Smooth muscle cell (in vitro differentiated cells): ENCODE results near the gene EHMT2. TPM values are rescaled to one million over a fixed set of nuclear protein-coding genes. Genes with fewer than 3 reads are reported as not detected.
"Not testable (repeated sequence)": the region's sequence is repeated elsewhere in the genome, so short reads cannot be mapped to it uniquely, and the experiment has no call there.

ENCODE experiments used
- DNase-seq: peaks from one replicate; lab custom pipeline; 2025; ENCODE audit not compliant: unreplicated experiment; lab: John Stamatoyannopoulos, UW
- H2AFZ ChIP-seq: fragments of 200-600 bp; sonication (generic); 2 replicates; pipeline ENCODE4 v1.6.0; 2016; ENCODE audit warnings: antibody characterized with exemption, low read depth, mild to moderate bottlenecking
- H3F3A ChIP-seq: fragments of 200-600 bp; sonication (generic); 2 replicates; pipeline ENCODE4 v1.6.0; 2017; ENCODE audit warnings: antibody characterized with exemption, low read depth
- H3K27ac ChIP-seq: fragments of 200-600 bp; sonication (generic); 2 replicates; pipeline ENCODE4 v1.5.1; 2016; ENCODE audit warnings: low read depth, mild to moderate bottlenecking
- H3K27me3 ChIP-seq: fragments of 200-600 bp; sonication (generic); 2 replicates; pipeline ENCODE4 v1.6.1; 2016; ENCODE audit warnings: low read depth, mild to moderate bottlenecking
- H3K36me3 ChIP-seq: fragments of 200-600 bp; sonication (generic); 2 replicates; pipeline ENCODE4 v1.5.1; 2016; ENCODE audit warnings: low read depth
- H3K4me1 ChIP-seq: fragments of 200-600 bp; sonication (generic); 2 replicates; pipeline ENCODE4 v1.5.1; 2016; ENCODE audit warnings: low read depth
- H3K4me2 ChIP-seq: fragments of 200-600 bp; sonication (generic); 2 replicates; pipeline ENCODE4 v1.6.0; 2016; ENCODE audit warnings: mild to moderate bottlenecking
- H3K4me3 ChIP-seq: fragments of 200-600 bp; sonication (generic); 2 replicates; pipeline ENCODE4 v1.5.1; 2016; ENCODE audit warnings: mild to moderate bottlenecking
- H3K79me2 ChIP-seq: fragments of 200-600 bp; sonication (generic); 2 replicates; pipeline ENCODE4 v1.6.0; 2016; ENCODE audit warnings: low read depth, mild to moderate bottlenecking
- H3K9ac ChIP-seq: fragments of 200-600 bp; sonication (generic); 2 replicates; pipeline ENCODE4 v1.6.0; 2016; ENCODE audit warnings: low read depth
- H3K9me3 ChIP-seq: fragments of 200-600 bp; sonication (generic); replicated peaks from 2 replicates; pipeline ENCODE4 v1.5.1; 2016; ENCODE audit warnings: low read depth
- H4K20me1 ChIP-seq: fragments of 200-600 bp; sonication (generic); 2 replicates; pipeline ENCODE4 v1.6.0; 2016; ENCODE audit warnings: low read depth
- CTCF ChIP-seq: fragments of 200-600 bp; sonication (generic); IDR thresholded peaks from 2 replicates; pipeline ENCODE4 v1.5.1; 2017; ENCODE audit warnings: borderline replicate concordance, mild to moderate bottlenecking, antibody characterized with exemption; ENCODE audit not compliant: insufficient read depth, poor library complexity, severe bottlenecking
- WGBS: methylation state at CpG from one replicate; pipeline ENCODE4 v1.1.7; 2016; ENCODE audit warnings: low lambda C conversion rate; 5-methylcytosine and 5-hydroxymethylcytosine counted together
- polyA plus RNA-seq: library from polyadenylated mRNA; unstranded; fragments of >200 nt; fragmentation: Nextera tagmentation; extraction: Ambion mirVana; gene quantifications from 2 replicates; pipeline ENCODE4 v1.2.1, GENCODE V29; 2016
- total RNA-seq: library from RNA; depleted of rRNA; stranded (reverse); fragments of >200 nt; gene quantifications from 2 replicates; pipeline ENCODE4 v1.2.3, GENCODE V29; 2014

The EHMT2 gene
- total and polyA plus RNA-seq, 2 experiments from 2014 or later = 17.6 to 33.9 TPM

- Histone ChIP-seq H3K27ac (no peak overlapping the region), H2AFZ (no peak overlapping the region), H3K9ac (no peak overlapping the region), H3K36me3 (no peaks in the 10 kb centered on the region), H3K27me3 (no peaks in the 10 kb centered on the region), H3F3A (no peaks in the 10 kb centered on the region), H3K79me2 (no peaks in the 10 kb centered on the region), H3K4me1 (no peaks in the 10 kb centered on the region), H3K9me3 (no peaks in the 10 kb centered on the region), H3K4me2 (no peak overlapping the region), H4K20me1 (no peaks in the 10 kb centered on the region), H3K4me3 (no peak overlapping the region)
- no peak for DNase-seq
- no peak for TF ChIP-seq CTCF
- 98% methylated on average over 2 of the region's 2 CpGs for WGBS
Observed at GRCh38 chr6:31850765-31851484, 46.6 kb downstream of the EHMT2 start.

GRCh38 chr6:31847276-31847978, 50.1 kb downstream of the EHMT2 start:
- no peak for DNase-seq
- H3K9me3 ChIP-seq = no peaks in the 10 kb centered on the region
- WGBS = 96% methylated on average over 2 of the region's 2 CpGs
- no peaks in the 10 kb centered on the region for H3K36me3 ChIP-seq
- no peak overlapping the region for H3K4me2 ChIP-seq
- H3K27me3 ChIP-seq = no peaks in the 10 kb centered on the region
- no peaks in the 10 kb centered on the region for H3K79me2 ChIP-seq
- no peak overlapping the region for H3K4me3 ChIP-seq
- TF ChIP-seq CTCF = no peak
- no peak overlapping the region for H3K27ac ChIP-seq
- no peaks in the 10 kb centered on the region for H4K20me1 ChIP-seq
- H2AFZ ChIP-seq = no peak overlapping the region
- no peaks in the 10 kb centered on the region for H3F3A ChIP-seq
- no peaks in the 10 kb centered on the region for H3K4me1 ChIP-seq
- H3K9ac ChIP-seq = no peak overlapping the region

GRCh38 chr6:31844507-31844906, 53.0 kb downstream of the EHMT2 start:
- WGBS = 94% methylated on average over 3 of the region's 3 CpGs
- Histone ChIP-seq H4K20me1 (peaks cover 4% of the 10 kb centered on the region), H3K4me2 (no peak overlapping the region), H3K9ac (no peak overlapping the region), H3K36me3 (peaks cover 3% of the 10 kb centered on the region), H3K4me3 (no peak overlapping the region), H2AFZ (no peak overlapping the region), H3K9me3 (no peaks in the 10 kb centered on the region), H3K27me3 (no peaks in the 10 kb centered on the region), H3K79me2 (no peaks in the 10 kb centered on the region), H3F3A (peaks cover 12% of the 10 kb centered on the region), H3K27ac (no peak overlapping the region), H3K4me1 (no peaks in the 10 kb centered on the region)
- DNase-seq = no peak
- no peak for TF ChIP-seq CTCF

GRCh38 chr6:31842053-31842452, 55.4 kb downstream of the EHMT2 start:
- Histone ChIP-seq H3K27ac (no peak overlapping the region), H3K36me3 (peaks cover 14% of the 10 kb centered on the region), H3K4me3 (no peak overlapping the region), H3K4me2 (no peak overlapping the region), H4K20me1 (peaks cover 29% of the 10 kb centered on the region), H3K9me3 (no peaks in the 10 kb centered on the region), H2AFZ (no peak overlapping the region), H3K9ac (no peak overlapping the region), H3F3A (peaks cover 31% of the 10 kb centered on the region), H3K4me1 (peaks cover 15% of the 10 kb centered on the region), H3K79me2 (peaks cover 12% of the 10 kb centered on the region), H3K27me3 (no peaks in the 10 kb centered on the region)
- 96% methylated on average over 9 of the region's 9 CpGs for WGBS
- TF ChIP-seq CTCF = no peak
- no peak for DNase-seq

GRCh38 chr6:31839779-31840126, 57.7 kb downstream of the EHMT2 start:
- not testable (repeated sequence) for H2AFZ ChIP-seq, H3K27me3 ChIP-seq, H3K4me2 ChIP-seq, DNase-seq, H3K27ac ChIP-seq, H3K9ac ChIP-seq, H3K9me3 ChIP-seq, H3K4me3 ChIP-seq
- peaks cover 44% of the 10 kb centered on the region for H4K20me1 ChIP-seq
- H3K79me2 ChIP-seq = peaks cover 35% of the 10 kb centered on the region
- H3K4me1 ChIP-seq = peaks cover 27% of the 10 kb centered on the region
- peaks cover 14% of the 10 kb centered on the region for H3K36me3 ChIP-seq
- WGBS = 95% methylated on average over 8 of the region's 8 CpGs
- H3F3A ChIP-seq = peaks cover 31% of the 10 kb centered on the region
